GM18498 (cell line): ENCODE data around the gene ZSWIM6.

ENCODE experiments used
- ATAC-seq: cut with Tn5 transposase; IDR thresholded peaks from one replicate; pipeline ENCODE4 v1.9.1; 2021; ENCODE audit warnings: mild to moderate bottlenecking, moderate library complexity; ENCODE audit not compliant: unreplicated experiment

ZSWIM6 gene

DNA sequence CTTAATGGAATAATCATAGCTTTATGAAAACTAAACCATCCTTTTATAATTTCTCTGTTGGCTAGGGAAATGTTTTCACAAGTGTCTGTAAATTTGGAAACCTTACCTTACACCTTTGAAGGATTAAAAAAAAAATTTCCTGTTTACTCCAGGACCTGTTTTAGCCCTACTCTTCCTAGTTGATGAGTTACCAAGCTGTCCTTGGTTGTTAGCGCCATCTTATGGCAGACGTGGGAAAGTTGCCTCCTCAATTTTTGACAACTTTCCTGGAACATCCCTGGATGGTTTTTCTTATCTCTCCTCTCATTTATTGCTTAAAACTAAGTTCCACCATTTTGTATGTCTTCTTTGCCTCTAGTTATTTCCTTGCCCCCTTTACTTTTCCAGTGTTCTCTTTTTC lies 25.7 kb downstream of the ZSWIM6 start:
- ATAC-seq = no peak

GRCh38 chr5:61362796-61363368 lies 30.8 kb downstream of the ZSWIM6 start:
- no peak for ATAC-seq

DNA sequence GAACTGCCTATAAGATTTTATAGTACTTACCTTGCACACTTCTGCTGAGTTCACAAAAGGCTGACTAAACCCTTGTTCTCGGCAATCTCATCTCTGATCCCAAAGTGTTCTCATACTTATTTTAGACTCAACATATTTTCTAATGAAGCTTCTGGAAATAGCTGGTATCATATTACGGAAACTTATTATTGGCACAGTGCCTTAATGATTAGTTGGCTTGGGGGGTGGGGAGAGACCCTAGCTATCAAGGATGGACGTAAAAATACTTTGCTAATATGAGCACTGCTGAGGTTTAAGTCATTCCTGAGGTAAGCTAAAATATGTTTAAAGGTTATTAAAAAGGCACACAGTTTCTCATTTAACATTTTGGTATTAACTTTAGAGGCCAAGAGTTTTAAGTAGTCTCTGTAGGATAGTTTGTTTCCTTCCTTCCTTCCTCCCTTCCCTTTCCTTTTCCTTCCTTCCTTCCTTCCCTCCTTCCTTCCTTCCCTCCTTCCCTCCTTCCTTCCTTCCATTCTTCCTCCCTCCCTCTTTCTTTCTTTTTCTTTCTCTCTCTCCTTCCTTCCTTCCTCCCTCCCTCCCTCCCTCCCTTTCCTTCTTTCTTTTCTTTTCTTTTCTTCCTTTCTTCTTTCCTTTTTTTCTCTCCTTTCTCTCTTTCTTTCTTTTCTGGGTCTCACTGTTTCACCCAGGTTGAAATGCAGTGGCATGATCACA lies 31.5 kb downstream of the ZSWIM6 start:
- no peak for ATAC-seq

- ATAC-seq = no peak
Measured at GRCh38 chr5:61366497-61367240, 34.6 kb downstream of the ZSWIM6 start.

DNA sequence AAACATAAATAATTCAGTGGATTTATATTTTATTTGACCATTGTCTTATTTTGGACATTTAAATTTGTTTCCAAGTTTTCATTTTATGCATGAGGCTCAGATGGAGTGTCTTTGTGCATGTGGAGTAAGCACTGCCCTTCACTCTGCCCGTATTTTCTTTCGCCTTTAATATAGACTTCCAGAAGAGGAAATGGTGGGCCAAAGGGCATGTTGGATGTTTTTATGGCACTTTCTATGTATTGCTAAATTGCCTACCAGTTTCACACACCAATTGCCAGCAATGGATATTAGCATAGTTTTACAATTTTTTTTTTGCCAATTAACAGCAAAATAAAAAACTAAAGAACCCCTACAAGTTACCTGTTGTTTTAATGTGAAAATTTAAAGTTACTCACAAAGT lies 38.4 kb downstream of the ZSWIM6 start:
- no peak for ATAC-seq

DNA sequence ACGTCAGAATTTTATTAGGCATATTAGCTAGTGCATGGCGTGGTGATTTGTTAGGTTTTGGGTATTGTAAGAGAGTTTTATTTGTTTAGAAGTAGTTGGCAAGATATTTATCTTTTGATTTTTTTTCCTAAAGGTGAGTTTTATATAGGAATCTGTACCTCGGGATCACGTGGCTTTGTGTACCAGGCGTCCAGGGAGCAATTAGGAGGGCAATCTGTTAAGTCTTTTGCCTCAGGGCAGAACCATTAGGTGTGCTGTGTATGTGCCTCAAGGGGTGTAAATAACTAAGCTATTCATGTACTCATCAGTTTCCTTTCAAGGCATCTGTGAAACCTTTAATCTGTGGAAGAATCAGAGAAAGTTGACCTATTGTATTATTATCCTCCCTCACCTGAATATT lies 39.4 kb downstream of the ZSWIM6 start:
- ATAC-seq = no peak

DNA sequence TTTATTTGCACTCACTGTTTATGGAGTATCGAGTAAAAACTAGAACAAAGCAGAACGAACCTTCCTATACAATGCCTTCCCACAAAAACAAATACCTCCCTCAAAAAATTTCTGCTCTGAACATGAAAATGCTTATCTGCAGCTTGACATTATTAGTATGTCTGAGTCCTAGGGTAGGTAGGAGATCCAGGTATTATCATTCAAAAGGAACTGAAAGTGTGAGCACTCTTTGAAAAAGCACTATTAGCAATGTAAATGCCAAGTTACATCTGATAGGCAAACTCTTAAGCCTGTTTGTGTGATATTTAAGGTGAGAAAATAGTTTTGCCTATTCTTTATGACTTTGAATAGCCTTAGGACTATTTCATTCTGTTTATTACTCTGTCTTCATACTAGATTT lies 47.6 kb downstream of the ZSWIM6 start:
- ATAC-seq = no peak

DNA sequence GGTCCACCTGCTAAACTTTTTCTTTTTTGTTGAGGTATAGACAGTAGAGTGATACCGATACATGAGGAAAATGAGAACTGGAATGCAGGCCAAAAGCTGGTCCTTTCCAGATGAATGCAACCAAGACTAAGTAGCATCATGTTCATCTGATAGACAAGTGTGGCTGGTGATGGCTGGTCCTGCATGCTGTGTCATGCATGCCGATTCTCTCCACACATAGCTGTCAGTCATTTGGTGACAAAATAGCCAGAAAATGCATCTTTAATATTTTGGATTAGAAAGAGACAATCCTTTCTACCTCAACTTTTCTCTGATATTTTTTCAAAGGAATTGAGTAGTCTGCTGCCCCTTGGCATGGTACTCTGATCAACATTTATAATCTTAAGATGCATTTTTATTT lies 49.9 kb downstream of the ZSWIM6 start:
- ATAC-seq = no peak

DNA sequence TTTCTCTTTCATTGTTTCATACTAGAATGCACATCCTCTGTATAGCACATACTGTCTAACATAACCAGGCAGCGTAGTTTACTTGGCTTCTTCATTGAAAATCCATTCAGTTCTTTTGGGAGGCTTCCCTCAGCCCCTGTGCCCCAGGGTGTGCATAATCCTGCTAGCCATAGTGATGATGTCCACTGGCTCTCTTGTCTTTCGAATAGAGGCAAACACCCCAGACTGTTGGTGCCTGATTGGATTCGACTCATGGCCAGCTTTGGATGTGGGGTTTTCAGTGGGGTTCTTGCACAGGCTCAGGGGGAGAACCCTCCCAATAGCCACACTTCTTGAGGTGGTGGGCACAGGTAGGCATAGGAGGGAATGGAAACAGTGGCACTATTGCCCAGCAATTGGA lies 53.6 kb downstream of the ZSWIM6 start:
- ATAC-seq = no peak

GRCh38 chr5:61386045-61386800 lies 54.2 kb downstream of the ZSWIM6 start:
- no peak for ATAC-seq

GRCh38 chr5:61389609-61390008 lies 57.6 kb downstream of the ZSWIM6 start:
- ATAC-seq = no peak

DNA sequence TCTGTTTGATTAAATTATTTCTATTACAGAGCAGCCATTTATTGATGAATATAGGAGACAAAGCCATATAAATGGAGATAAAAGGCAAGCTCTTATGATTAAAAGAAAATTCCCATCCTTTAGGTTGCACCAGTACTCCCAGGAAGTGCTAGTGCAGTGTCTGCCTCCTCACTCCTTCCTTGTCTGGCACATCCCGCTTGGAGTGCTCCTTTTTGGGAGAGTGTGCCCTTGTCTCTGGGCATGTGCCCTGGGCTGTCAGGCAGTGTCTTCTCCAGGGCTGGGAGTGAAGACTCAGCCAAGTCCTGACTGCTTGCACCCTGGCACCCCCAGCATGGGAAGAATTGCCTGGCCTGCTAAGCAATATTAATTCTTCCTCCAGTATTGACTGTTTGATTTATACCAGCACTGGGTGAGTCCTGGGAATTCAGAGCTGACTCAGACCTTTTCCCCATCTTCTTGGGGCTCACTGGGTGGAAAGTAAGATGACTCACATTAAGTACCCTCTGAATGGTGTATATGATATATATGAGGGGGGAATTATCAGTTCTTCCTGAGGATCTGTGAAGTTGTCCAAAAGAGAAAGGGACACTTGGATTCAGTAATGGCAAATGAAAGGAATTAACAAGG lies 62.1 kb downstream of the ZSWIM6 start:
- ATAC-seq = no peak

DNA sequence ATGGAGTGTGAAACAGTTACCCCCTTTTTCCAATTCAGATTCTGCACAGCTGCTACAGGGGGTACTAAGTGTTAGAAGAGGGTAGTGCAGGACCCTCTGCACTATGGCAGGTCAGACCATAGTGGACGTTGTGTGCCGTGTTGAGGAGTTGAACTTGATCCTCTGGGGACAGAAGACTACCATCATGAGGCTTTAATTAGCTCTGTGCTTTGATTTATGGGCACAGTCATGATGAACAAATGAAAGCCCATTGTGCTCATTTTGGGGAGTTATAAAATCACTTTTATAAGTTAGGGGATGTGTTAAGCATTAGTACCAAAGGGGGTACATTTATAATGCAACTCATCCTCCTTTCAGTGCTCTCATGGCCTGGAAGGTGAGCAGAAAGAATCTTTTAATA lies 62.7 kb downstream of the ZSWIM6 start:
- no peak for ATAC-seq

DNA sequence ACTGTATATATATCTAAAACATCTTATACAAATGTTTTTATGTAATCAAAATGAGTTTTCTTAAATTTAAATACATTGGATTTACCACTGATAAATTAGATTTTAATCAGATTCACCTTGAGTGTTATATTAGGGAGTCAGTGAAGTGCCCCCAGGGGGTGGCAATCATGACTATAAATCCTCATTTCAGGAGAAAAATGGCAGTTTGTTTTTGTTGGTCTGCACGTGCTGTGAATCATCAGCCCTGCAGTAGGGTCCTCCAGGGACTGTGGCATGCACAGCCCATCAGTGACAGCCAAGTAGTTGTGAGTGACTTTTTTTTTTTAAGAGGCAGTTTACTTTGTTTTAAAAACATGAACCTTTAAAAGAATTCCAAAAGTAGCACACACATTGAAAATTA lies 65.2 kb downstream of the ZSWIM6 start:
- no peak for ATAC-seq

DNA sequence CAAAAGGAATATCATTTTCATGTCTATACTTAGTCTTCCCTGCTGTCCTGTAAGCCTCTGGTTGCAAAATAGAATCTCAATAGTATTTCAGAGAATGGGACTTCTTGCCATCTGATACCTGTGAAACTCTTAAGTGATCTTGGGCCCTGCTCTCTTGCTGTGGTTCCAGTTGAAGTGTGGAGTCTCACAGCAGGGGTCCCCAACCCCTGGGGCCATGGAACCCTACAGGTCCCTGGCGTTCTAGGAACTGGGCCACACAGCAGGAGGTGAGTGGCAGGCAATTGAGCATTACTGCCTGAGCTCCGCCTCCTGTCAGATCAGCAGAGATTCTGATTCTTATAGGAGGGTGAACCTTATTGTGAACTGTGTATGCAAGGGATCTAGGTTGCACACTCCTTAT lies 65.9 kb downstream of the ZSWIM6 start:
- no peak for ATAC-seq

DNA sequence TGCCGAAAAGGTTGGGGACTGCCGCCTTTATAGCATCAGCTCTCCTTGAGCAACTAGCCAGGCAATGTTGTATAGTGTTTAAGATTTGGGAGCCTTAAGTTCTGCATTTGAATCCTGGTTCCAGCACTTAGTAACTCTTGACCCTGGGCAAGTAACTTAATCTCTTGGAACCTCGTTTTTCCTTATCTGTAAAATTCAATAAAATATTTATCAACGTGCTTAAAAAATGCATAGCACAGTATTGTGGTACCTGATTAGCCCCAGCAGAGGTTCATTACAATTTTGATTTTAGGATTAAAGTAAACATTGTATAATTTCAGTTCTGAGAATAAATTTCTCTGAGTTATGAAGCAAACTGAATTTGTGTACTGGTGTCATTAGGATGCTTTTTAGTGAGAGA lies 66.4 kb downstream of the ZSWIM6 start:
- no peak for ATAC-seq

DNA sequence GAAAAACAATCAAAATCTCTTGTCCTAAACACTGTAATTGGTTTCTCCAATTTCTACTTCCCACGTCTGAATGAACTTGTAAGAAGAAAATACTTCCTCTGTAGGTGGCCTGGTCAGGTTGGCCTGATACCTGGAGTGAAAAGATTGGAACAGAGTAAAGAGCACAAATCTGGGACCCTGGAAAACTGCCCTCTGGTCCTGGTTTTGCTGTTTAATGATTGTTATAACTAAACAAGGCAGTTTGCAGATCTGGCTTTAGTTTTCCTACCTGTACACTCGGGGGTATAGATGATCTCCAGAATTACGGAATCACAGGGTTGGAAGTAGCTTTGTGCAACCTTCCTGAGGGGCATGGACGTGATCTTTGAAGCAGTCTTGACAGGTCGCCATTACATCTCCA lies 67.6 kb downstream of the ZSWIM6 start:
- ATAC-seq = no peak

DNA sequence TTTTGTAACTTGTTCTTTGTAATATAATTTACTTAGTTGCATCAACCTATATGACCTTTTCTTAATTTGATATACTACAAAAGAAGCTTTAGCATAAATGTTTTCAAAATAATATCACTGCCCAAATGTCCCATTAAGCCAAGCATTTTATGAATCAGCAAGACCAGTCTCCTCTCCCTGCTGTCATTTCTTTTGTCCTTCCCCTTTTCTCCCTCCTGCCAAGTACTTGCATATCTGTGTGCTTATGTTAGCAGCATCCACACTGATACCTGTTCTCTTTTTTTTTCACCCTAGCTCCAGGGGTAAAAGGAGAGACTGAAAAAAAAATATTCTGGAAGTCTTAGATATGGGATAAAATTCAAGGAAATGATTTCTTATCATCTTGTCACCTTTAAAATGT lies 69.7 kb downstream of the ZSWIM6 start:
- ATAC-seq = no peak

DNA sequence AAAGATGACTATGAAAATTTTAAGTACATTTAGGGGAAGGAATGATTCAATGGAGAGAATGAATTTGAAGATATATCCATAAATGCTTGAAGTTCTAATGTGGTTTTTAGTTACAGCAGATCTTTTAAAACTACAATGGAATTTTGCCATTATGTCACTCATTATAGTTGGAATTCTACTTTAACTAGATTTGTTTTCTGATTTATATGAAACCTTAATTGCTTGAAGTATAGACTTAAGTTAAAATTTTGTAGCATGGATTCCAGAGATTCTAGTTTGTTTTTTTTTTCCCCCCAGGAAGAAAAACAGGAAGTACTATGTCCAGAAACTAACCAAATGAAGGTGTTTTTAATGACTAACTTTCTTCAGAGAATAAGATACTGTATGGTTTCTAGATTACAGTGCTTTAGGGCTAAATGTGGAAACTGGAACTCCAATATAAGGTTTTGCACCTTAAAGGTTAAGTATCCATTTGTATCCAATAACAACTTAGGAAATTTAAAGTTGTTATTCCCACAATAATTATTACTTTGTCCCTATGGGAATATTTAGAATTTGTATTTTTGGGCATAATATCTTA lies 70.3 kb downstream of the ZSWIM6 start:
- no peak for ATAC-seq

DNA sequence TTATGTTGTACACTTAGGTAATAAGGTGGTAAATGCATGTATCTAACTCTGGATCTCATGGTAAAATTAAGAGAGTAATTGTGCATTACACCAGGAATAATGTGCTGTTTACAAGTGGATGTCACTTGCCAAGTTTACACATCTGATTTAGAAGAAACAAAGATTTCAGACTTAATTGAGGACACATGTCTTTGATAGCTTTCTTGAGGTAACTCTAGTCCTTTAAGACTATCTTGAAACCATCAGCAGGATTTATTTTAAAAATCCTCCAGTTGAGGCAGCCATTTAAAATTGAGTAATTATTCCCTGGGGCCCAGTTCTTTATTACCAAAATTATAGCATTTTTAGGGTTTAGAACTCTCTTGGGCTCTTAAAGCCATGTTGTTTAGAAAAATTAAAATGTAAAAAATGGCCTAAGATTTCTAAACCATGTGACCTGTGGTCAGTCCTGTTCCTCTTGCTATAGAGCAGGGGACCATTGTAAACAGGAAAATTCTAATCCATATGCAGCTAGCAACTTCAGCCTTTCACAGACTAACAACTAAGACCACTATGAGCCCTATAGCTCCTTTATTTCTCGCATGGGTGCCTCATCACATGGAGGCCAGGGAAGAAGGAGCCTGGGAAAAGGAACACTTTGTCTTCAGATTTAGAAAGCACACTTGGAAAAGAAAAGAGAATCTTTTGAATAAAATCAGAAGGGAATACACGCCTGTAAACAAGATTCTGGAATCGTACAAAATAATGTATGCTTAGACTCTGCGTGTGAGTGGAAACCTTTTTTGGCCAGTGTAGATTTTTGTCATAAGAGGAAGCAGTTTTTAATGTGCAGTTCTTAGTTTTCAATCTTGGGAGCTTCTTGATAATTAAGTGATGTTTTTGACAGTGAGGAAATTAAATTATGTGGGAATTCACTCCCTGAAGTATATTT lies 71.2 kb downstream of the ZSWIM6 start:
- ATAC-seq = no peak
